ENCODE results near the gene SFR1.

Gene SFR1

DNA sequence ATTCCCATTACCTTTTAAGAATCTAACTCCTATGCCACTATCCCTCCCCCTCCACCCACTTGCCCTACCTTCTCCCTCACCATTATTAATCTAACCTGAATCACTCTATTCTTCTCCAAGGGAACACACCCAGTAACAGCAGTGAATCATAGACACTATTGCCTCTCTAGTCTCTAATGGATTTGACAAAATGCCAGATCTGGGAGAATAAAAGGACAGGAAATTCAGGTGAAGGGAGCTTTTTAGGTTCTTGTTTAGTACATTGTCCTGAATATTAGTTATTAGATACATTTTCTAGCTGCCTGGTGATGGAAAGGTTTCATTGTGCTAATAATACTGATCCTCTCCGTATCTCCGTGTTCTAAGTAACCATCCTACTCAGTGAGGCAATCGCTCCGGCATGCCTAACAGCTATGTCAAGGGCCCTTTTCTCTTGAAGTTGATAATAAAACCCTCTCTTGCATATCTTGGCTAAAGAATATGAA, 4.1 kb upstream of the SFR1 start:
- peak; percentile 94 for DNase-seq (ENCODE audit: low read depth)
- TF ChIP-seq, protein P1, sequence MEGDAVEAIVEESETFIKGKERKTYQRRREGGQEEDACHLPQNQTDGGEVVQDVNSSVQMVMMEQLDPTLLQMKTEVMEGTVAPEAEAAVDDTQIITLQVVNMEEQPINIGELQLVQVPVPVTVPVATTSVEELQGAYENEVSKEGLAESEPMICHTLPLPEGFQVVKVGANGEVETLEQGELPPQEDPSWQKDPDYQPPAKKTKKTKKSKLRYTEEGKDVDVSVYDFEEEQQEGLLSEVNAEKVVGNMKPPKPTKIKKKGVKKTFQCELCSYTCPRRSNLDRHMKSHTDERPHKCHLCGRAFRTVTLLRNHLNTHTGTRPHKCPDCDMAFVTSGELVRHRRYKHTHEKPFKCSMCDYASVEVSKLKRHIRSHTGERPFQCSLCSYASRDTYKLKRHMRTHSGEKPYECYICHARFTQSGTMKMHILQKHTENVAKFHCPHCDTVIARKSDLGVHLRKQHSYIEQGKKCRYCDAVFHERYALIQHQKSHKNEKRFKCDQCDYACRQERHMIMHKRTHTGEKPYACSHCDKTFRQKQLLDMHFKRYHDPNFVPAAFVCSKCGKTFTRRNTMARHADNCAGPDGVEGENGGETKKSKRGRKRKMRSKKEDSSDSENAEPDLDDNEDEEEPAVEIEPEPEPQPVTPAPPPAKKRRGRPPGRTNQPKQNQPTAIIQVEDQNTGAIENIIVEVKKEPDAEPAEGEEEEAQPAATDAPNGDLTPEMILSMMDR (IDR thresholded peaks at IDR 0.05; ENCODE audit: insufficient read depth, low read depth, low read length, missing control alignments) = no peak
- no peak overlapping the region for H3K4me3 ChIP-seq (ENCODE audit: low read length)

DNA sequence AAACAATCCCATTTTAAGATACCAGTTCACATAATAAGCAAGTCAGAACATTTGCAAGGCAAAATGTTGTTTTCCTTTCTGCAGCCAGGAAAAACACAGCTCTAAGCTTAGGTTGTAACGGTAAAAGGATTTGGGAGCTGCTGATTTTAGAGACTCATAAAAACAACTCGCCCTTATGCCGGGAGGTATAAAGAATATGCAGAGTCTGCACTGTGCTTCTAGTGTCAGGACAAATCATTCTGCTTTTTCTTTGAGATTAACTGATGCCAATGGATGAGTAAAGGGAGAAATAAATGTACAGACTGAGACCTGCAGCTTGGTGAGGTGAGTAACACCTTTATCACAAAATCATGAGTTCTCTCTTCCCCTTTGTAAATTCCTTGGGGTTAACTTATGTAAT, 2.0 kb upstream of the SFR1 start:
- no peak overlapping the region for H3K4me3 ChIP-seq (ENCODE audit: low read length)
- TF ChIP-seq, protein P1 (IDR thresholded peaks at IDR 0.05; ENCODE audit: insufficient read depth, low read depth, low read length, missing control alignments) = no peak
- peak; percentile 79 for DNase-seq (ENCODE audit: low read depth)

DNA sequence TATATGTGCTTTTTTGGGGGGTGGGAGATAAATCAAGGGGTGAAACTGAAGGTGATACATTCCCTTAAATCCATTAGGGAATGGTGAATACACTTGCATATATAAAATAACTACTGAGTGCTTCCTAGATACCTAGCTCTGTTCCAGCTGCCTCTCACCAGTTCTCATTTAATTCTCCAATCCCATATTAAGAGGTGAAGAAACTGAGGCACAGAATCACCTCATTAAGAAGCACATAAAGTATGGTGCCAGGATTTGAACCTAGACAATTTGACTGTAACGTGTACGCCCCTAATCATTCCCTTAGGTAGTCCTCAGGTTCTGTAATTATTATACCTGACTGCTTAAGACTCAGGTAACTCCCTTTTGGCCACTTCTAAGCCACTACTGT, 1.5 kb upstream of the SFR1 start:
- peak overlapping the region; percentile 72 for H3K4me3 ChIP-seq (ENCODE audit: low read length)
- TF ChIP-seq, protein P1 (IDR thresholded peaks at IDR 0.05; ENCODE audit: insufficient read depth, low read depth, low read length, missing control alignments) = no peak
- no peak for DNase-seq (ENCODE audit: low read depth)

DNA sequence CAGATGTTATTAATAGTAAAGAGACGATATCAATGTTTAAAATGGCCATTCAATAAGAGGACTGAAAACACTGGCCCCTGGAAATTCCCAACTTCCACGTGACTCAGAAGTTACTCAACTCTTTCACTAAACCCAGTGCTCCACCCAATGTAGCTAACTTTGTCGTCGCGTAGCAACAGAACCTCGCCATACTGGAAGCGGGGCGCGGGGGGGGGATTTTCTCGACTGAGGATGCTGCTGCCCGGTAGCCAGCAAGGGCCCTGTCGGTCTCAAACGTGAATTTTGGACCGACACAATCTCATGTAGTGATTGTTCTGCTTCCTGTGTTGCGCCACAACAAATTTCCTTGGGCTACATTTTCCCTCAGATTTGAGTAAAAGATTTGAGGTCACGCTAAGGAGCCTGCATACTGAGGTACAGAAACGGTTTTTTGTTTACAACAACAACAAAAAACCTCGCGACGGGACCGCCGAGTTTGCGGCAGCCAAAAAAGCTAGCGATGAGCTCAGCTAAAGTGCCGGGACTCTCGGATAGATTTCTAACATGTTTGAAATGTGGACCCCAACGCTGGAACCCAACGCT, 977 bp upstream of the SFR1 start:
- TF ChIP-seq, protein P1 (IDR thresholded peaks at IDR 0.05; ENCODE audit: insufficient read depth, low read depth, low read length, missing control alignments) = no peak
- H3K4me3 ChIP-seq (ENCODE audit: low read length) = peak overlapping the region; percentile 72
- DNase-seq (ENCODE audit: low read depth) = peak; percentile 98

DNA sequence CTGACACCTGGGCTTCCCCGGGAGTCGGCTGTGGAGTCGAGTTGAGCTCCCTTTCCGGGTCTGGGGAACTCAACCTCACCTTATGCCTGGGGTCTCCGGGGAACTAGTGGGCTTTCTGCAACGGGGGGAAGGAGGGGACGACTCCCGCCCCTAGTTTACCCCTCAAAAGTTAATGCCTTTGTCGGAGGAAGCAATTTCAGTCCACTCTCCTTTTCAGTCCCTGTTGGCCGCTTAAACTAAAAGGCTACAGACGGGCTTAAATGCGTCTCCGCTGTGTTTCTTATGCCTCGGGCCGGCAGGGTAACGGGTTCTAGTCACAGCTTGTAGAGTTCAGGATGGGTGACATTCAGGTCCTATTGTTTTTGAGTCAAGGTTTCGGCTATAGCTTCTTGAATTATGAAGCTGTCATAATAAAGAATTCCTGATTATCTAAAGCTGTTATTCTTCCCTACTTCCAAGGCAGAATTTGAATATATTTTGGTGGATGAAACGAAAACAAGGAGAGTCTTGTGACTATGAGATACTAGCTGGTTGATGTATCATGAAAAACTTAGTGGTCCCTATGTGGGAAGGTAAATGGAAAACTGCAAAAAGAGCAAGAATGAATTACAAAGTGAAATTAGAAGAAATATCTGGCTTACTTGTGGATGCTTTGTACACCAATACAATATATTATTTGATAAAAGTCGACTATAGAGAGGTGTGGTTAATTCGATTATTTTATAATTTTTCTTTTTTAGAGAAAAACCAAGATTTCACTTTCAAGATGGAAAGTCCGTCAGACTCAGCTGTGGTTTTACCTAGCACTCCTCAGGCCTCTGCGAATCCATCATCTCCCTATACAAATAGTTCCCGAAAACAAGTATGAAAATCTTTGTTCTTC, 495 bp downstream of the SFR1 start:
- TF ChIP-seq, protein P1 (IDR thresholded peaks at IDR 0.05; ENCODE audit: insufficient read depth, low read depth, low read length, missing control alignments) = no peak
- peak; percentile 8 for DNase-seq (ENCODE audit: low read depth)
- peak overlapping the region; percentile 77 for H3K4me3 ChIP-seq (ENCODE audit: low read length)

DNA sequence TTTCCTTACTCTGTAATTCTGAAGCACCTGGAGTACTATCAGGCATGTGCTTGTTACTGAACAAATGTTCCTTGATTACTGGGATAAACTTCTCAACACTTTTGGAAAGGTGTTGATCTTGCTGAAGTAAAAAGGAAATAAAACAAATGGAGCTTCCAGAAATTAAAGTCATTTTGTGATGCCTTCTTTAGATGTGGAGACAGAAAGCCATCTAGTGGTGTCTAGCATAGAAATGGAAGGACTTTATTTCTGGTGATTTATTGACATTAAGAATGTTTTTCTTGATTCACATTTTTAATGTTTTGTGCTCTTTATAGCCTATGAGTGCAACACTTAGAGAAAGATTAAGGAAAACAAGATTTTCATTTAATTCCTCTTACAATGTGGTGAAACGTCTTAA, 1.4 kb downstream of the SFR1 start:
- H3K4me3 ChIP-seq (ENCODE audit: low read length) = no peak overlapping the region
- DNase-seq (ENCODE audit: low read depth) = peak; percentile 38

More for the DNA sequence above, 1.4 kb downstream of the SFR1 start:
- TF ChIP-seq, protein P1 (IDR thresholded peaks at IDR 0.05; ENCODE audit: insufficient read depth, low read depth, low read length, missing control alignments) = peak; percentile 47

Data from epithelial cell of esophagus (primary cell).